Ecto neural progenitor cell (in vitro differentiated cells): Measurements from ENCODE around the gene AMDHD1.
"Not testable (repeated sequence)": the region's sequence is repeated elsewhere in the genome, so short reads cannot be mapped to it uniquely, and the experiment has no call there.

ENCODE experiments used
- DNase-seq: peaks from one replicate; pipeline ENCODE4 v3.0.0-alpha.2; 2018; ENCODE audit warnings: low spot score

The AMDHD1 gene

DNA sequence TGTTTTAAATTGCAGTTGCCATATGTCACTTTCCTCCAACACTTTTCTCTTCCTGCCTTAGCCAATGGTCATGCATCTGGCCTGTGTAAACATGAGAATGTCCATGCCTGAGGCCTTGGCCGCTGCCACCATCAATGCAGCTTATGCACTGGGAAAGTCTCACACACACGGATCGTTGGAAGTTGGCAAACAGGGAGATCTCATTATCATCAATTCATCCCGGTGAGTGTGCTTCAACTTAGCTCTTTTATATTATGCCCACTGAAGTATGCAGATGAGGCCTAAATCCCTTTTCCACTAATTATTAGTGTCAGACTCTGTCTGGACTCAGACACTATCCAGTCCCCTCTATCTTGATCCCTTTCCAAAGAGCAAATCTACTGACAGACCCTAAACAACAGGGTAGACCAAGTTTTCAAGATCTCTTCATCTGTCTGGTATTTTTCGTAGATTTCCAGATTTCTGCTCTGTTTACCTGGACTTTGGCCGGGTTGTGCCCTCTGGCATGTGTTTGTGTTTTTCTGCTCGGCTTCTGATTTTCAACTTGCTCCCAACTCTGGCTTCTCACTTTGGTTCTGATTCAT is 23.2 kb downstream of the AMDHD1 start:
- no peak for DNase-seq

DNA sequence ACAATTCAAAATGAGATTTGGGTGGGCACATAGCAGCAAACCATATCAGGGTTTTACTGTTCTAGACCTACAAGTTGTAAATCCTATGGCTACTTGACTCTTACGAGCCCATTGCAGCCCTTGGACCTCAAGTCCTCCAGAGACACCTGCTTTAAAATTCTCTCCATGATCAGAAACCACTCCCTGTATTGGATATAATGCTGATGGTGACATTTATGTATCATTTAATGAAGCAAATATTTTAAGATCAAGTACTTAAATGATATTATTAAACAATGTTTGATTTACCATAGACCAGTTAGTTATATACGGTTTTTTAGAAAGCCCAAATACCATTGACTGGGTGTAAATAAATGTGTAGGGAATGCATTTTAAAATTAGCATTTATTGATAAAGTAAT is 24.2 kb downstream of the AMDHD1 start:
- no peak for DNase-seq

DNA sequence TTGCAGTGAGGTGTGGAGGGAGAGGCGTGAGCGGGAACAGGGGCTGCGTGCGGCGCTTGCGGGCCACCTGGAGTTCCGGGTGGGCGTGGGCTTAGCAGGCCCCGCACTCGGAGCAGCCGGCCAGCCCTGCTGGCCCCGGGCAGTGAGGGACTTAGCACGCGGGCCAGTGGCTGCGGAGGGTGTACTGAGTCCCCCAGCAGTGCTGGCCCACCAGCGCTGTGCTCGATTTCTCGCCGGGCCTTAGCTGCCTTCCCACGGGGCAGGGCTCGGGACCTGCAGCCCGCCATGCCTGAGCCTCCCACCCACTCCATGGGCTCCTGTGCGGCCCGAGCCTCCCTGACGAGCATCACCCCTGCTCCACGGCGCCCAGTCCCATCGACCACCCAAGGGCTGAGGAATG is 26.0 kb downstream of the AMDHD1 start:
- DNase-seq, result not testable (repeated sequence)

DNA sequence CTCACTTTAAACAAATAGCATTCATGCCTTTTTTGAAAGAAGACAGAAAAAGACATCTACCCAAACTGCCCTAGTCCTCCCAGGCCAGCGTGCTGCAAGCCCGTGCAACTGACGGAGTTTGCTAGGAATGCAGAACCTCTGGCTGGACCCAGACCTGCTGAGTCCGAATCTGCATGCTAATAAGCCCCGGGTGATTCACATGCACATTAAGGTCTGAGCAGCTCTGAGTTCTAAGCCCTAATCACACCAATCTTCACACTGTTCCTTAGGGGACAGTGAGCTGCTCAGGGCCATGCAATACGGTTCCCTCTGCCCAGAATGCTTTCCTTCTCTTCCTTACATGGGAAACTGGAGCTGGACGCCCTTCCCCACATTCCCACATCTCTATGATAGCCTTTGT is 27.8 kb downstream of the AMDHD1 start:
- DNase-seq, result peak; percentile 49

DNA sequence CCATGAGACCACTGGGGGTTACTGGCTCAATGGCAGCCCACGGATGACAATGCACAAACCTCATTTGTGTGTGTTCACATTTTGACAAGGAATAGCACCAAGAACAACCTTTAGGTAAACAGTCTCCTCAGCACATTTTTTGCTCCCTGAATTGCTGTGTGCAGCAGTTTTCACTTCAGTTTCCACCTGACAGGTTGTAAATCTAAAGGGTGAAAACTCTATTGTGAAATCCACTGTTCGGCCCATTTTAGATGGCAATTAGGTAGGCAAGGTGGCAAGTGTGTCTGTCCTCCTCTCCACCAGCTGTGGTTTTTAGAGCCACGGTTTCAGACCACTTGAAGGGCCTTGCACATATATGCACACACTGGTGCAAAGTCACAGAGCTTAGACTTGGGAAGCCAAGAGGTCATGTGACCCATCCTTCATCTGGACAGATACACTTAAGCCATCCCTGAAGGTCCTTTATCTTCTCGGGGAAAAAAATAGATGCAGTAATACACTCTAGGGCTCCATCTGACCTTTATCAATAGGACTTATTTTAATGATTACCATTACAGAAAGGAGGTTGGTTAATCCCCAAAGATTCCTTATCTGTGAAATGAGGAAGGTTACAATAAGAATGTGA is 29.8 kb downstream of the AMDHD1 start:
- no peak for DNase-seq

DNA sequence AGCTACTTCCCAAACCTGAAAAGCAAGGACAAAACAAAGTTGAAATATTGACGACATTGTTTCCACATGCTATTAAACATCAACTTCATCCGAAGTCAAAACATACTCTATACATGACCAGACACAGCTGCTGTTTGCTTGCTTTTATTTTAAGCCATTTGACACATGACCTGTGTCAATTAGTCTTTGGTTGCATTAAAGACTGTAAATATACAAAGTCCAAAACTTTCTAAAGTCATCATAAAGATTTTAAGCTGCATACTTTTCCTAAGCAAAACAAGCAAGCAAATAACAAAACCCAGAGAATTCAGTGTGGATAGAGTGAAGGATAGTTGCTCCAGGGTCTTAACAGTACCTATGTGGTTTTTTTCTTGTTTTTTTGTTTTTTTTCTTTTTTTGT is 31.2 kb downstream of the AMDHD1 start:
- no peak for DNase-seq

DNA sequence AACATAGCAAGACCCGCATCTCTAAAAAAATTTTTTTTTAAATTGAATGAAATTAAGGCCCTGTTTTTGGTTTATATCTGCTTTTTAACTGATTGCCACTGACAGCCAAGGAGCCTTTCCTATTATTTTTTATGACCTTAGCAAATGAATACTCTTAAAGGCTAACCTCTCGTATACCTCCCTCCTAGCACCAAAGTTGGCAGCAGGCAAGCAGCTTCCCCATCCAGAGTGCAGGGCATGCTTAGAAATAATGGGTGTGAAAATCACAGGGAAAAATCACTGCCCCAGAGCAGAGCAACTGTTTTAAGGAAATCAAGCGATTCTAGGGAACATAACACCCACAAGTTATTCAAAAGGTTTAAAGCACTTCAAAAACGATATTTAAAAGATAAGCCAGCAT is 32.4 kb downstream of the AMDHD1 start:
- DNase-seq, result no peak

DNA sequence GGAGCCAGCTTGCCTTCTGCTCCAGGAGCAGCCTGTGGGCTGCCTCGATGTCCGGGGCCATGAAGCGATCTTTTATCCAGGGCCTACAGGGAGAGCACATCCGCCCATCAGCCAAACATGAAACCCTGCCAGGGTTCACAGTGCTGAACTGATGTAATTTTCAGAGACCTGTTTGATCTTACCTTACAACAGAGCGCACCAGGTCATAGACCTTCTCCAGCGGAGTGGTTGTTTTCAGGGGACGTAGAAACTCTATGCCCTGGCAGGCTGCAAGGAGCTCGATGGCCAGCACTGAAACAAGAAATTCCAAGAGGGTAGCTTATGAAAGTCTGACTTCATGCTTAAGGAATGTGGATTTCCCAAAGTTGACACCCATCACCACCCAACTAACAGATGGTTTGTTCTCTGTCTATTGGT is 33.3 kb downstream of the AMDHD1 start:
- no peak for DNase-seq

DNA sequence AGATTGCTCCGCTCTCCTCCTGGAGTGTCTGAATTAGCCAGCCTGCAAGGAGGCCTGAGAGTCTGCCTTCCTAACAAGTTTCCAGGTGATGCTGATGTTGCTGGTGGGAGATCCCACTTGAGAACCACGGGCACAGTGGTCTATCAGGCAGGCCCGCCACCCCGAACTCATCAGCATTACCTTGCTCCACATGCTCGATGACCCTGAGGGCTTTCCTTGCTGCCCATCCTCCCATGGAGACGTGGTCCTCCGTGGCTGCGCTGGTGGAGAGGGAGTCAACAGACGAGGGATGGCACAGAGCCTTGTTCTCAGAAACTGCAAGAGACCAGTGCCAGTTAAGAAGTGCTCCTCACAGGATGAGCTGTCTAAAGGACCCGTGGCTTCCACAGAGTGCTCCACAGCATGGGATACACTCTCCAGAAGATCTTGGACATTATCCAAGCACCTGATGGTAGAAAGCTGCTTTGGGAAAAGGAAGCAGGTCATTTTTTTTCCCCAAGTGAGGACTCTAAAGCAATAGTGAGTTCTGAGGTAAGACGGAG is 34.7 kb downstream of the AMDHD1 start:
- DNase-seq, result peak; percentile 29

DNA sequence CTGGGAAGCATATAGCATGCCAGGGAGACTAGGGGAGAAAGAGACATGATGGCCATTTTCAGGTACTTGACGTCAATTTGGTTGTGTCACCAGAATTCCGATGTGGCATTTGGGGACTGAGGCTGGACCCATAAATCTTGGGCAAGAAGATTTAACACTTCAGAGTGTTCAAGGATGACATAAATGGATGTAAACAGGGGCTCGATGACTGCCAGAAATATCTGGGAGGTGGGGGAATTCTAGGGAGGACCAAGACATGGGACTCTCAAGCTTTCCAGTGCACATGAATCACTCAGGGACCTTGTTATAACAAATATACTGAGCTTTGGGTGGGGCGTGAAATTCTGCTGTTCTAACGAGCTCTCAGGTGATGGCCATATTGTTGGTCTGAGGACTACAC is 35.2 kb downstream of the AMDHD1 start:
- peak; percentile 15 for DNase-seq

DNA sequence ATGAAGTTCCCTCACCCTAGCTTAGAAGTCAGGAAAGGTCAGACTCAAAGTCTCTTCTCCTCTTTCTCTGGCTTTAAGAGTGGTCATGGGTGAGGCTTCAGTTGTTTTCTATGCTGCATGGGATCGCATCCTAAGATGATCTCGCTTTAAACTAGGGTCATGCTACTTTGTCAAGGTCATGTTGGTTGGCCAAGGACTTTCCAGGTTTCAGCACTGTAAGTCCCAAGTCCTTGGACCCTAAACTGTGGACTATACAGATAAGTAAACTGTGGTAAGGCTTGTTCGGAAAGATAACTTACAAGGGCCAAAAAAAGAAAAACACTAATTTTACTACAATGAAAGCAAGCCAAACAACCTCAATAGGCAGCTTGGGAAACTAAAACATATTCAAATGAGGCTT is 35.6 kb downstream of the AMDHD1 start:
- DNase-seq, result peak; percentile 7

DNA sequence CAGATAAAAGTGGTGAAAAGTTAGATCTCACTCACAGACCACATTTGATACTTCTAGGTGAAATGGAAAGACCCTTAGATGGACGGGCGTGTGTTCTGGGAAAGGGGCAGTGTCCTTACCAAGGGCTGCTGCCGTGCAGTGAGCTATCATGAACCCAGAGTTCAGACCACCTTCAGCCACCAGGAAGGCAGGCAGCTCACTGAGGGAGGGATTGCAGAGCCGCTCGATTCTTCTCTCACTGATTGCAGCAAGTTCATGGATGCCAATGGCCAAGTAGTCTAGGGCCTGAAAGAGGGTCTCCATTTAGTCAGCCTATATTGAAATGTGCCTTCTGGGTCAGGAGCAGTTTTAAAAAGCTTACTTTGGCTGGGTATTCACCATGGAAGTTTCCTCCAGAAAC is 37.3 kb downstream of the AMDHD1 start:
- DNase-seq, result peak; percentile 26

DNA sequence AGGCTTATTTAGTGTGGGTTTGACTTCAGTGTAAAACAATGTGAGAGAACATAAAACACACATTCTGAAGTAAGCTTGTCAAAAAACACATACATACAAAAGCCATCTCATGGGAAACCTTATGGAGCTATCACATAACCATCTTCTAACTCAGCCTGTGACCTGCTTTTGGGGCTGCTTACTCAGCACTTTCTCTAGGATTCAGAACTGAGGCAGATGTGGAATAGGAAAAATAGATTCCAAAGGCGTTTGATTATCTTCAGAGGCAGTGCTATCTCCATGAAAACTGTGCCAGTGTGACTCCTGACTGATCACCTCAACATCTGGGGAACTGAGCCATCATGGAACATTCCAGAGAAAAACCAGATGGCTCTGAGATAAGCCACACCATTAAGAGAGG is 39.5 kb downstream of the AMDHD1 start:
- peak; percentile 3 for DNase-seq

DNA sequence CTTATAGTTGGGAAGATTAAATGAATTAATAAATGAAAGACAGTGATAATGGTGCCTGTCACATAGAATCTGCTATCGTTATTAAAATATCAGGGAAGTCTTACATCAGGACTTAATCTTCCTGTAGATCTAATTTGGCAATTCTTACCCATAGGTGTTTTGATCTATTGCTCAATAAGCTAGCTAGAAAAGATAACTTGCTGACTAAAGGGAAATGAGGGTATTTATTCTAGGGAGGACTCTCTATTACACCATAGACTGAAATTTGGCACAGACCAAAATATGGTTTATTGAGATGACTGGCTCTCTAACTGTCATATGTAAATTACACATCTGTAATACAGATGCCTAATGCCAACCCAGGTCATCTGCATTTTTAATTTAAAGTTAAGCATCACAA is 41.6 kb downstream of the AMDHD1 start:
- DNase-seq, result no peak

DNA sequence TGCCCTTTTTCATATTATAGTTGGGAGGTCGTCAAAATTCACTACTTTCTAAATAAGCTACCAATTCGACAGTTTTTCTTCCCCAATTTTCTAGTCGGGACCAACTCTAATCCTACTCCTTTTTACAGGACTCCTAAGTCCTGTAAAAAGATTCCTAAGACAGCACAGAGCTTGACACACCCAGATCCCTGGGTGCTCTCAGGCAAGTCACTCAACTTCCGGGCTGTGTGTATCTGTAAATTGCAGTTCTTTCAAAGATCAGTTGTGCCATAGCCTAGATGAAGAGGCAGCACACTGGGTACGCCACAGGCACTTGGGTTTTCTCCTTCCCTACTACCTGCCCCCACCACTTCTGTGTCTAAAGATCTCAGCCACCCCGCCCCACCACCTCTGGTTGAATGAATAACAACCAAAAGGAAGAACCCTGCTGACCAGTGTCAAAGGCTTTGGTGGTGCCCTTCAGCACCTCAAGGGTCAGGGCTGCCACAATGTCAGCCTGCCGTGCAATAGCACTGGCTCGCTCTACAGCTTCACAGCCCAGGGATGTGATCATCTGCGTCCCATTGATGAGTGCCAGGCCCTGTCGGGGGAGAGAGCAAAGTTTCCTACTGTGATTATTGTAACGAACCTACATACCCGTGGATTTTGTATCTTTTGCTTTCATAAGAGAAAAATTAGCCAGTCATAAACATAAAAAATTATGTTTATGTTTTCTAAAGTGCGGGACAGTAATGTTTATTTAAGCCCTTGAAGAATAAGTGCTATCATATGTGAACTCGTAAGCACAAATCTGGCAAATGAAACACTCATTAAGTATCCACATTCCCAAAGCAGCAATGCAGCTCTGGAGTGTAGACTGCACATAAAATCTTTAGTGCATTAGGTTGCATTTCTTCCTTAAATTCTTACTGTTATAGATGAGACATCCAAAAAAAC is 43.8 kb downstream of the AMDHD1 start:
- DNase-seq, result peak; percentile 47

DNA sequence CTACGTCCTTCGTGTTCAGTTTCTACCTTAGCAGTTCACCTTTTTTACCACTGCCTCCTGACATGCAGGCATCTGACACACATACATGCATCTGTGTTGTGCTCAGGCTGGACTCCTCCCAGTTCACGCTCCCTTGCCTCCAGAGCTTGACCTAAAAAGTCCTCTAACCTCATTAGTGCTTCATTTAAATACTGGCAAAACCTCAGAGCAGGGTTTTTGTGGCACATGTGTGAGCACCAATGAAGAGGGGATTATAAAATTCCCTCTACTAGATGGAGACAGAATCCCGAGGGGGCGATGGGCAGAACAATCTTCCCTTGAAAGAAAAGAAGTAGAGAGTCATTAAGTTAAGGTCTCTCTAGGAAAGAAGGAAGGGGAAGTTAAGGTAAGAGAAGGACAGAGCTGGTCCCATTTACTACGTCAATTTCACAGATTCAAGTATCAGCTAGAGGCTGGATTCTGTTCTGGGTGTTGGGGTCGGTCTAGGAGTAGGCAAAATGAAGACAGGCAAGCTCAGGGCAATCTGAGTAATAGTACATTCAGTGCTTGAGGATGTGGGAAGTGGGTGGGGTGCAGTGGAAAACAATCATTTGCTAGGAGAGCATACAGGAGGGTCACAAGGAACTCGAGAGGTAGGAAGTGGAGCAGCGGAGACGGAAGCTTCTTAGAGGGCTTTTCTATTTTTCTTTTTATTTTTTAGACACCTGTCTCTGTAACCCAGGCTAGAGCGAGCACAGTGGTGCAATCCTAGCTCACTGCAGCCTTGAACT is 45.6 kb downstream of the AMDHD1 start:
- DNase-seq, result peak; percentile 13

DNA sequence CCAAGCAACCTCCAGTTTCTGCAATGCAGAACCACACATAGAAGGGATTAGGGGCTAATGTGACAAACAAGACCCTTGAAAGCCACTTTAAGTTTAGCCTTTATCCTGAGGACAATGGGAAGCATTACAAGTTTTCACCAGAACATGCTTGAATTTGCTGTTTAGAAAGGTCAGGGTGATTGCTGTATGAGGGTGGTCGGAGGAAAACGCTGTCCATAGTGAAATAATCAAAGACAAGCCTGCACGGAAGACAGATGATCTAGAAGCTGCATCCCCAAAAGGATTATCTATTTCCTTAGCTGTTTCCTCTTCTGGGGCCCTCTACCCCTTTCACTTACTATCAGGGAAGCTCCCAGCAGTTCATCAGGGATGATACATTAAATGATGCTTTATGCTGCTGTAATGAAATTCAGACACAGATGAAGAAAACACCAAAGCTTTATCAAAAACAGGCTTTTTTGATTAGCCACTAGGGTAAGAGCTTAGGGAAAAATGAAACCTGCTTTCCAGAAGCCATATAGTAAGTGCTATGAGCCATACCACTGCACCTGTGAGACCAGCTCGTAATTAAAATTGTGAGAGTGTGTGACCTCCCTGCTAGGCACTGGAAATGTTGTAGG is 46.5 kb downstream of the AMDHD1 start:
- no peak for DNase-seq

DNA sequence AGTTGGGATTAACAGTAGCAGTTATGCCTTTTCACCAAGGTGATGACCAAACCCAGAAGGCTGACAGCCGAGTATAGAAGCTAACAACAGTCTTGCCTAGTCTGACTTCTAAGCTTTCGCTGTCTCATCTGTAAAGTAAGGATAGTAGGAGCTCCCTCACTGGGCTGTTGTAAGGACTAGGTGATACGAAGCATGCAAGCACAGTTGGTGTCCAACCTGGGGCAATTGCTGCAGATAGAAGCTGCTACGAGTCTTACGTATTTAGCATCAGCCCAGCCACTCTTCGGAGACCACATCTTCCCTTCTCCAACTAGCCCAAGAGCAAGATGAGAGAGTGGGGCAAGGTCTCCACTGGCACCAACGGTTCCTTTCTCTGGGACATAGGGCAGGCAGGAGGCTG is 47.0 kb downstream of the AMDHD1 start:
- no peak for DNase-seq

DNA sequence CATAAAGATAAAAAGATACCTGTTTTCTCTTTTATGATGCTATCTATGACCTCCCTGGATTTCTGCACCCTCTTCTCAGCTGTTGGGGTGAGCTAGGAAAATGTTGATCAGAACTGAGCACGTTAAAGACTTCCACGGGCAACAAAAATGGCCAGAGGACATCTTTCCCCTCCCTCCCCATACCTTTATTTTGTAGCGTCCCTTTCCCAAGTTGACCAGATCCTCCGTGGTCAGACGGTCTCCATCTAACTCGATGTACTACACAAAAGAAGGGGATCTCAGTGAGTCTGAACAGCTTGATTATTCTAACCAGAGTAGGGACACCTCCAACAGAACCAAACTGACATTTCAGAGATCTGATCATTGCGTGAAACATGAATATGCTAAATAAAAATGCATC is 50.8 kb downstream of the AMDHD1 start:
- no peak for DNase-seq

DNA sequence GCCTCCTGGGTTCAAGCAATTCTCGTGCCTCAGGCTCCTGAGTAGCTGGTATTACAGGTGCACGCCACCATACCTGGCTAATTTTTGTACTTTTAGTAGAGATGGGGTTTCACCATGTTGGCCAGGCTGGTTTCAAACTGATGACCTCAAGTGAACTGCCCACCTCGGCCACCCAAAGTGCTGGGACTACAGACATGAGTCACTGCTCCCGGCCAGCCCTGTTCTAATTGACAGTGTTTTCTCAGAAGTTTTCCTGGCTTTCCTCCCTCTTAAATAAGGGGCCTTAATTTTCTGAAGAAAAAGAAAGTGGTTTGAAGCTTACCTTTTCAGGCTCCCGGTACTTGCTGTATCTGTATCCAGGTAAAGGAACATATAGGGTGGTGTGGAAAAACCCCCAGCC is 51.3 kb downstream of the AMDHD1 start:
- no peak for DNase-seq

DNA sequence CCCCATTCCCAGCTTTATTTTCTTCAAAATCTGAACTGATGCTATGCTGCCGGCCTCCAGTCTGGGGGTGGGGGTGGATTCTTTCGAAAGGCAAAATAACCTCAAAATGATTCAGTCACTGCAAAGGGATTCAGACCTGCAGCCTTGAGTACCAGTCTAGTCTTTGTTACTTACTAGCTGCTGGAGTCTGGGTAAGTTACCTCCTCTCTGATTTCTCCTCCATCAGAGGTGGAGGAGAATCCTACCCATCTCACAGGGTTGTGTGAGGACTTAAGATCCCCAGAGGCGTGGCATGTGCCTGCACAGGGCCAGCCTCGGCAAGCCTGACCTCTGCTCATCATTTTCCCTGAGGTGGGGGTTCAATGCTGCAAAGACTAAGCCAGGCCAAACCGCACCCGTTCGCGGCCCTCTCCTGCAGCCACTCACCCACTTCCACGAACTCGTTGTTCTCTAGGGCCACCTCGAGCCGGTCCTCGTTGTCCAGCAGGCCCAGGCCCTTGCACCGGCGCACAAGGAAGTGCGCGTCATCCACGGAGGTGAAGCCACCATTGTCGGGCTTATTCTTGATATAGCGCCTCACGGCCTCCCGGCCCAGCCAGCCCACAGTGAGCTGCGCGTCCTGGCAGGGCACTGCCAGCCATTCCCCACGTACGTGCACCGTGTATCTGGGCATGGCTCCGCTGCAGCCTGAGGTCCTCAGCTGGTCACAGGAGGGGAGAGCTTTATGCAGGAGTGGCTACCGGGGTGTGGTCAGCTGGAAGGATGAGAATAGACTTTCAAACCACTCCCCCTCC is 52.3 kb downstream of the AMDHD1 start:
- no peak for DNase-seq
